ENCODE measurements around the gene WDR83.

Gene WDR83

DNA sequence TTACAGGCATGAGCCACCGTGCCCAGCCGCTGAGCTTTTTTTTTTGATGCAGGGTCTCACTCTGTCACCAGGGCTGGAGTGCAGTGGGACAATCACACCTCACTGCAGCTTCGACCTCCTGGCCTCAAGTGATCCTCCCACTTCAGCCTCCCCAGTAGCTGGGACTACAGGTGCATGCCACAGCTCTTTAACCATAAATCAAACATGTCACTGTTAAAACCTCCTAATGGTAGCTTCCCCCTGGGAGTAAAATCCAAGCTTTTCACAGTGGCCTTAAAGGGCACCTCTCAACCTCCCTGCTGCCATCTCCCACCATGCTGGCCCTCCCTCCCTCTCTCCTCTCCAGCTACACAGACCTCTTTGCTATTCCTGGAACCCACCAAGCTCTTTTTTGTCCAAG lies 19.2 kb downstream of the WDR83 start:
- no peak overlapping the region for H3K4me3 ChIP-seq (ENCODE audit: low read depth, low read length)
- DNase-seq (ENCODE audit: low read depth): no peak
- TF ChIP-seq, protein P1, sequence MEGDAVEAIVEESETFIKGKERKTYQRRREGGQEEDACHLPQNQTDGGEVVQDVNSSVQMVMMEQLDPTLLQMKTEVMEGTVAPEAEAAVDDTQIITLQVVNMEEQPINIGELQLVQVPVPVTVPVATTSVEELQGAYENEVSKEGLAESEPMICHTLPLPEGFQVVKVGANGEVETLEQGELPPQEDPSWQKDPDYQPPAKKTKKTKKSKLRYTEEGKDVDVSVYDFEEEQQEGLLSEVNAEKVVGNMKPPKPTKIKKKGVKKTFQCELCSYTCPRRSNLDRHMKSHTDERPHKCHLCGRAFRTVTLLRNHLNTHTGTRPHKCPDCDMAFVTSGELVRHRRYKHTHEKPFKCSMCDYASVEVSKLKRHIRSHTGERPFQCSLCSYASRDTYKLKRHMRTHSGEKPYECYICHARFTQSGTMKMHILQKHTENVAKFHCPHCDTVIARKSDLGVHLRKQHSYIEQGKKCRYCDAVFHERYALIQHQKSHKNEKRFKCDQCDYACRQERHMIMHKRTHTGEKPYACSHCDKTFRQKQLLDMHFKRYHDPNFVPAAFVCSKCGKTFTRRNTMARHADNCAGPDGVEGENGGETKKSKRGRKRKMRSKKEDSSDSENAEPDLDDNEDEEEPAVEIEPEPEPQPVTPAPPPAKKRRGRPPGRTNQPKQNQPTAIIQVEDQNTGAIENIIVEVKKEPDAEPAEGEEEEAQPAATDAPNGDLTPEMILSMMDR (IDR thresholded peaks at IDR 0.05; ENCODE audit: insufficient read depth, low read depth, low read length, missing control alignments): no peak

DNA sequence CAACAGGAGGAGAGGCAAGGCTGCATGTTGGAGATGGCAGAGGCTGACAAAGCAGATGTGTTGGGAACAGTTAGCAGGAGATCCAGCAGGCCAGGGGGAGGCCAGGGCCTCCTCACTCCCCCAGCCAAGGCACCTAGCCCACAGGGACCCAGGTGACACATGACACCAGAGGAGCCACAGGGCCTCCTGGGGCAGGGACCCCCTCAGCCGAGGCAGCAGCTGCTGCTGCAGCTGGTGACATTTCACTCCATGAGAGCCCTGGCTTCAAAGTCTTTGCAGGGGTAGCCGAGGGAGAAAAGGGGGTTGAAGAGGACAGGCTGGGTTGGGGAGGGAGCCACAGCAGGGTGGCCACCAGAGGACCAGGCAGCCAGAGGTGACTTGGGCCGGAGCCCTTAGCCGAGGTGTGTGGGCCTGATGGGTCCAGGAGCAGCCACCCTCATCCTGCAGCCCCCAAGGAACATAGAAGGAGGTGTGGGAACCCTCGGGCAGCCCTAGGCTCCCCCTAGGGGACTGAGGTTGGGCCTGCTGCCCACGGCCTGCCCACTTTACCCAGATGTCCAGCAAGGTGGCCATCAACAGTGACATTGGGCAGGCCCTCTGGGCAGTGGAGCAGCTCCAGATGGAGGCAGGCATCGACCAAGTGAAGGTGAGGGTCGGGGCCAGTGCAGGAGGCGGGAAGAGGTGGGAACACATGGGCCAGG lies 21.0 kb downstream of the WDR83 start, which contains the start of gene GNG14:
Gene GNG14, plus strand, starts transcription at position 503 of the 701 bp plus-strand sequence. Its CDS starts 51 bp downstream, at position 554.
- no peak for DNase-seq (ENCODE audit: low read depth)
- TF ChIP-seq, protein P1 (IDR thresholded peaks at IDR 0.05; ENCODE audit: insufficient read depth, low read depth, low read length, missing control alignments): no peak
- H3K4me3 ChIP-seq (ENCODE audit: low read depth, low read length): no peak within 1 kb of the TSS

DNA sequence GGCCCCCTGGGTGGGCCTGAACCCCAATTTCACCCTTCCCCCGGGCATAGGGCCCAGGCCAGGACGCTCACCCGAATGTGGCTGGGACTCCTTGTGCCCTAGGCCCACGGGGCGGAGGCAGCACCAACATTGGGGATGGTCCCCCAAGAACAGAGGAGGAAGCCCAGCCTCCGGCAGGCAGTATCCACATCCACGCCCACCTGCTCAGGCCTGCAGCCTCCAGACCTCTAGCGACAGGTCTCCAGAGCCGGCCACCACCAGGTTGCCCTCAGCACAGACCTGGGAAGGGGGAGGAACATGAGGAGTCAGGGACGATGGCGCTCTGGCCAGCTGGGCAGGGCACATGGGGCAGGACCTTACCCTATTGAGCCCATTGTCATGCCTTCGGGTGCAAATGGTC lies 22.4 kb downstream of the WDR83 start:
- no peak for DNase-seq (ENCODE audit: low read depth)
- TF ChIP-seq, protein P1 (IDR thresholded peaks at IDR 0.05; ENCODE audit: insufficient read depth, low read depth, low read length, missing control alignments): no peak
- H3K4me3 ChIP-seq (ENCODE audit: low read depth, low read length): no peak overlapping the region

- DNase-seq (ENCODE audit: low read depth): no peak
- TF ChIP-seq, protein P1 (IDR thresholded peaks at IDR 0.05; ENCODE audit: insufficient read depth, low read depth, low read length, missing control alignments): no peak
- no peak overlapping the region for H3K4me3 ChIP-seq (ENCODE audit: low read depth, low read length)
Measured at GRCh38 chr19:12689581-12690216, 23.1 kb downstream of the WDR83 start.

- TF ChIP-seq, protein P1 (IDR thresholded peaks at IDR 0.05; ENCODE audit: insufficient read depth, low read depth, low read length, missing control alignments): no peak
- H3K4me3 ChIP-seq (ENCODE audit: low read depth, low read length): no peak overlapping the region
- DNase-seq (ENCODE audit: low read depth): no peak
Measured at GRCh38 chr19:12692960-12693359, 26.4 kb downstream of the WDR83 start.

- no peak for DNase-seq (ENCODE audit: low read depth)
- TF ChIP-seq, protein P1 (IDR thresholded peaks at IDR 0.05; ENCODE audit: insufficient read depth, low read depth, low read length, missing control alignments): no peak
Measured at GRCh38 chr19:12694641-12695040, 28.0 kb downstream of the WDR83 start.

More at GRCh38 chr19:12694641-12695040, 28.0 kb downstream of the WDR83 start:
- no peak overlapping the region for H3K4me3 ChIP-seq (ENCODE audit: low read depth, low read length)
